Kidney epithelial cell (primary cell): Measurements from ENCODE around the gene PLA2G4E. TPM values are rescaled to one million over a fixed set of nuclear protein-coding genes. Genes with fewer than 3 reads are reported as not detected.

Source experiments
- DNase-seq: peaks from one replicate; pipeline ENCODE4 v3.0.0-alpha.2; 2010; ENCODE audit warnings: low read depth
- H3K27me3 ChIP-seq: 2 replicates; pipeline ENCODE4 v1.6.0; 2011; ENCODE audit warnings: low read length; ENCODE audit not compliant: control insufficient read depth, insufficient read depth
- H3K36me3 ChIP-seq: 2 replicates; pipeline ENCODE4 v1.5.1; 2011; ENCODE audit warnings: low read length; ENCODE audit not compliant: control insufficient read depth, insufficient read depth
- H3K4me3 ChIP-seq: 2 replicates; pipeline ENCODE4 v1.5.1; 2011; ENCODE audit warnings: low read depth, mild to moderate bottlenecking, control low read depth, low read length
- CTCF ChIP-seq: IDR thresholded peaks from 2 replicates; pipeline ENCODE4 v1.5.1; 2011; ENCODE audit warnings: mild to moderate bottlenecking, moderate library complexity, low read length, control low read depth, inconsistent platforms; ENCODE audit not compliant: insufficient read depth, poor library complexity, severe bottlenecking
- total RNA-seq: library from RNA; depleted of rRNA; stranded (reverse); fragments of >200 nt; gene quantifications from 2 replicates; pipeline ENCODE4 v1.2.3, GENCODE V29; 2015

The PLA2G4E gene
- total RNA-seq, 1 donor from 2014 or later, result not detected

- DNase-seq, result no peak
- no peak overlapping the region for H3K4me3 ChIP-seq
- no peaks in the 10 kb centered on the region for H3K27me3 ChIP-seq
- no peak for TF ChIP-seq CTCF
- no peaks in the 10 kb centered on the region for H3K36me3 ChIP-seq
These were observed 52.1 kb downstream of the PLA2G4E start for GRCh38 chr15:41968701-41969100.

GRCh38 chr15:41967506-41968206, 53.2 kb downstream of the PLA2G4E start:
- no peak for TF ChIP-seq CTCF
- no peak for DNase-seq
- H3K27me3 ChIP-seq, result no peaks in the 10 kb centered on the region
- H3K4me3 ChIP-seq, result no peak overlapping the region
- no peaks in the 10 kb centered on the region for H3K36me3 ChIP-seq

- no peak for TF ChIP-seq CTCF
- DNase-seq, result no peak
- H3K4me3 ChIP-seq, result no peak overlapping the region
- H3K27me3 ChIP-seq, result no peaks in the 10 kb centered on the region
- H3K36me3 ChIP-seq, result no peaks in the 10 kb centered on the region
These were observed 53.8 kb downstream of the PLA2G4E start for GRCh38 chr15:41966920-41967465.

GRCh38 chr15:41966414-41966812, 54.4 kb downstream of the PLA2G4E start:
- no peak for DNase-seq
- no peak overlapping the region for H3K4me3 ChIP-seq
- H3K36me3 ChIP-seq, result no peaks in the 10 kb centered on the region
- no peak for TF ChIP-seq CTCF
- H3K27me3 ChIP-seq, result no peaks in the 10 kb centered on the region

- no peak for TF ChIP-seq CTCF
- DNase-seq, result no peak
- H3K36me3 ChIP-seq, result no peaks in the 10 kb centered on the region
- H3K4me3 ChIP-seq, result no peak overlapping the region
- H3K27me3 ChIP-seq, result no peaks in the 10 kb centered on the region
These were observed 55.1 kb downstream of the PLA2G4E start for GRCh38 chr15:41965441-41966413.
